Activated CD8-positive, alpha-beta memory T cell treated with anti-CD3 and anti-CD28 coated beads, Interleukin-2, amount 50 U/mL, for 4 hours (primary cell): ENCODE measurements around the gene ANKRD45.
"Not testable (repeated sequence)": the region's sequence is repeated elsewhere in the genome, so short reads cannot be mapped to it uniquely, and the experiment has no call there.

Source experiments
- DNase-seq: peaks from one replicate; pipeline ENCODE4 v3.0.0-alpha.2; 2020

The ANKRD45 gene, protein sequence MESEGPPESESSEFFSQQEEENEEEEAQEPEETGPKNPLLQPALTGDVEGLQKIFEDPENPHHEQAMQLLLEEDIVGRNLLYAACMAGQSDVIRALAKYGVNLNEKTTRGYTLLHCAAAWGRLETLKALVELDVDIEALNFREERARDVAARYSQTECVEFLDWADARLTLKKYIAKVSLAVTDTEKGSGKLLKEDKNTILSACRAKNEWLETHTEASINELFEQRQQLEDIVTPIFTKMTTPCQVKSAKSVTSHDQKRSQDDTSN

GRCh38 chr1:173669491-173669941 is at the start of gene ANKRD45:
Gene ANKRD45 (minus strand): TSS chr1:173669851. CDS start chr1:173659418, 10,433 bp downstream.
- peak; percentile 18 for DNase-seq

- no peak for DNase-seq
These were observed 47.6 kb upstream of the ANKRD45 start for GRCh38 chr1:173717238-173717637.

DNA sequence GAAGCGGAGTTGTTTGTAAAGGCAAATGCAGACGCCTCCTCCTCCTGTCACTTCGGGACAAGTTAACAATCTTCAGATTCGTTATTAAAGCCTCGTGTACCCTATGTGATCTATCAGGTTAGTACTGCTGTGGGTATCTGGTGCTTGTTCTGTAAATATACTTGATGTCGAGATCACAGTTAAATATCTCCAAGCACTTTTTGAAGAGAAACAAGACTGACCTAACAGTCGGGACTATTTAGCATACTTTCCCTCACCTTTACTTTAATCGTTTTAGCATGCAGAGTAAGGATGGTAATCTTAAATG is 45.8 kb upstream of the ANKRD45 start:
- DNase-seq = no peak

- DNase-seq = peak; percentile 76
These were observed 45.3 kb upstream of the ANKRD45 start, which contains the start of gene KLHL20 for GRCh38 chr1:173714759-173715537. Gene KLHL20 (plus strand): TSS chr1:173714981. CDS start chr1:173716044, 1,063 bp downstream.

DNA sequence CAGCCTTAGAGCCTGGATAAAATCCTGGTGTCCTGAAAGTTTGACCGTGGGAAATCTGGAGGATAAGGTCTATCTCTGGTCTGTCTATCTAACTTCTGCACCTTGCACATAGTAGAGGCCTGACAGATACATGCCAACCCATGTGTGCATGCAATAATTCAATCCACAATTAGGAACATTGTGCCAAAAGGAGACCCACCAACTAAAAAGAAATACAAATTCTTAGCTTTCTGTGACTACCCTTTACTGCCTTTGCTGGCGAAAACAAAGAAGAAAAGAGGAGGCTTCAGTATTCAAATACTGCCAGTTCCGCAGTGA is 44.7 kb upstream of the ANKRD45 start:
- no peak for DNase-seq

- DNase-seq = no peak
These were observed 39.1 kb upstream of the ANKRD45 start for GRCh38 chr1:173708787-173709186.

- DNase-seq = no peak
These were observed 35.5 kb upstream of the ANKRD45 start for GRCh38 chr1:173705117-173705516.

- DNase-seq = no peak
These were observed 33.1 kb upstream of the ANKRD45 start for GRCh38 chr1:173702736-173703135.

- not testable (repeated sequence) for DNase-seq
These were observed 31.6 kb upstream of the ANKRD45 start for GRCh38 chr1:173701299-173701698.

DNA sequence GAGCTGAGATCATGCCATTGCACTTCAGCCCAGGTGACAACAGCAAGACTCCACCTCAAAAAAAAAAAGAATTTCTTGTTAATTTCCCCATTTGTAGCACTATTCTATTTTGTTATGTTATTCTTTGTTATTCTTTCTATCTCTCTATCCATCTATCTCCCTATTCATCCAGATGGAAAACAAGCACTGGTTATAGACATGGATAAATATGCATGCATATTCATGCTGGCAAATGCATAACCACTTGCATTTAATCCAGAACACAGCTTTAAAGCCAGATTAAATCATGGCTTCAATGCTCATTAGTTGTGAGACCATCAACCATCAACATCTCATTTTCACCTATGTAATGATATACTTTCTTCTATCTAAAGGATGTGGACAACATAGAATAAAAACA is 23.6 kb upstream of the ANKRD45 start:
- no peak for DNase-seq

GRCh38 chr1:173688300-173688699 is 18.6 kb upstream of the ANKRD45 start:
- no peak for DNase-seq

GRCh38 chr1:173685121-173685520 is 15.5 kb upstream of the ANKRD45 start:
- not testable (repeated sequence) for DNase-seq

- not testable (repeated sequence) for DNase-seq
These were observed 14.2 kb upstream of the ANKRD45 start for GRCh38 chr1:173683838-173684237.

- no peak for DNase-seq
These were observed 12.5 kb upstream of the ANKRD45 start for GRCh38 chr1:173682184-173682583.

GRCh38 chr1:173680152-173680551 is 10.5 kb upstream of the ANKRD45 start:
- DNase-seq = not testable (repeated sequence)

- not testable (repeated sequence) for DNase-seq
These were observed 4.8 kb upstream of the ANKRD45 start for GRCh38 chr1:173674496-173674895.

- DNase-seq = no peak
These were observed 3.0 kb downstream of the ANKRD45 start for GRCh38 chr1:173666646-173667045.

- DNase-seq = no peak
These were observed 6.5 kb downstream of the ANKRD45 start for GRCh38 chr1:173663159-173663558.

GRCh38 chr1:173661763-173662162 is 7.9 kb downstream of the ANKRD45 start:
- no peak for DNase-seq

DNA sequence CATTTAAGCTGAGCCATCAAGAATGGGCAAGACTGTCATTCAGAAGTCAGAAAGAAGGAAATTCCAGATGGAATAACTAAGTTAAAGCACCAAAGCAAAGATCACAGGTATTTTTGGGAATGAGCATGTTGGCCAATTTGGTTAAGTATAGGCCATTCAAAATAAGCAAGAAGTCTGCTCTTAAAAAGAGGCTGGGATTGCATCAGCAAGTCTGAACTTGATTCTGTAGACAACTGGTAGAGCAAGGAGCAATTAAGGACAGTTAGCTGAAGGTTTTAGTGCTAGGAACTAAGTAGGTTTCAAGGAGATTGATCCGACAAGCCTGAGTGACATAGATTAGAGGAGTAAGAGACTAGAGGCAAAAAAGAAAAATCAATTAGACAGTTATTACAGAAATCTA is 8.4 kb downstream of the ANKRD45 start:
- no peak for DNase-seq

DNA sequence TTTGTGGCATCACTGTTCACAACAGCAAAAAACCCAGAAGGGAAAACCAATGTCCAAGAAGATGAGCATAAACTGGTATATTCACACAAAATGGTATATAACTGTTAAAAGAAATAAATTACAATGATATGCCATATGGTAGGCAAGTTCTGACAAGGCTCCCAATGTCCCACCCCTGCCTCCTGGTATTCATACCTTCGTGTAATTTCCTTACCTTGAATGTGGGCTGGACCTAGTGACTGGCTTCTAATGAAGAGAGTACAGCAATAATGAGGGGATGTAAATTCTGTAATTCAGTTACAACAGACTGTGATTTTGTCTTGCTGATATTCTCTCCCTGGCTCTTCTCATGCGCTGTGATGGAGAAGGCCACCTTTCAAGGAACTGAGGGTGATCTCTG is 9.3 kb downstream of the ANKRD45 start:
- DNase-seq = no peak

DNA sequence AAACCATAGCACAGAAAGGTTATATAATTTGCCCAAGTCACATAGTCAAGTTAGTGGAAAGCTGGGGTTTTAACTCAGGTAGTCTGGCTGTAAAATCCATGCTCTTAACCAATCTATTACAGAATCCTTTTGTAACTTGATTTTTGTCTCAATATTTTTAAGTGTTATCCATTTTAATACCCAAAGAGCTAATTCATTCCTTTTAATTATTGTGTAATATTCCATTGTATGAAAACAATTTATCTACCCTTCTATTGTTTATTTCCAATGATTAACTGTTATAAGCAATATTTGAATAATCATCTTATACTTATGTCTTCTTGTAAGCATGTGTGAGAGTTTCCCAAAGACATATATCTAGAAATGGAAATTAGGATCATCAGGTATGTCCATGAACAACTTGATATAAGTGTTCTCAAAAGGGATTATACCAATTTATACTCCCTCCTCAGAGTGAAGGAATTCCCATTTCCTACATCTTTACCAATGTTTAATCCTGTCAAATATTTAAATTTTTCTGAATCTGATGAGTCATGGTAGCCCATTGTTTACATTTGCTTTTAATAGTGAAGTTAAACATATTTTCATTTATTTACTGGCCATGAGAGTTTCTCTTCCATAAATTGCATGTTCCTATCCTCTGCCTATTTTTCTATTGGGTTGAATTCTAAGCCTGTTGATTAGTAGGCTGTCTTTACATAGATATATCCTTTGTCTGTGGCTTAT is 20.6 kb downstream of the ANKRD45 start:
- DNase-seq = no peak

DNA sequence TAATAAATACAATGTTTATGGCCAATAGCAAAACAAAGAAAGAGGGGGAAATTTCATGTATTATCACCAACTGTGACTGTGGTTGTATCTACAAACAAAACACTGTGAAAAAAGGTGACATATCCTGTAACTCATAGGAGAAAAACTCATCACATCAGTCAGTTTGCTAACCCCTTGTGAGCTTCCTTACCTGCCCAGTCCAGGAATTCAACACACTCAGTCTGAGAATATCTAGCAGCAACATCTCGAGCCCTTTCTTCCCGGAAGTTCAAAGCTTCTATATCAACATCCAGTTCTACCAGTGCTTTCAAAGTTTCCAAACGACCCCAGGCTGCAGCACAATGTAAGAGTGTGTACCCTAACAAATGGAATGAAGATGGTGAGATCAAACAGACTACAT is 23.0 kb downstream of the ANKRD45 start:
- no peak for DNase-seq
